GM21528 (cell line): Measurements from ENCODE around the gene TRIO.
"Not testable (repeated sequence)": the region's sequence is repeated elsewhere in the genome, so short reads cannot be mapped to it uniquely, and the experiment has no call there.

Experiments used
- ATAC-seq: cut with Tn5 transposase; IDR thresholded peaks from one replicate; pipeline ENCODE4 v1.9.1; 2021; ENCODE audit warnings: mild to moderate bottlenecking, moderate library complexity; ENCODE audit not compliant: unreplicated experiment, low FRiP score

The TRIO gene

DNA sequence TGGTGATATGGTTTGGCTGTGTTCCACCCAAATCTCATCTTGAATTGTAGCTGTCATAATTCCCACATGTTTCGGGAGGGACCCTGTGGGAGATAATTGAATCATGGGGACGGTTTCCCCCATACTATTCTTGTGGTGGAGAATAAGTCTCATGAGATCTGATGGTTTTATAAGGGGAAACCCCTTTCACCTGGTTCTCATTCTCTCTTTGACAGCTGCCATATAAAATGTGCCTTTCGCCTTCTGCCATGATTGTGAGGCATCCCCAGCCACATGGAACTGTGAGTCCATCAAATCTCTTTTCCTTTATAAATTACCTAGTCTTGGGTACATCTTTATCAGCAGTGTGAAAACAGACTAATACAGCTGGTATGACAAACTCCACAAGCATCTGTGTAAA lies 411.1 kb downstream of the TRIO start:
- not testable (repeated sequence) for ATAC-seq

- ATAC-seq = no peak
These were observed 412.9 kb downstream of the TRIO start for GRCh38 chr5:14556015-14556414.

GRCh38 chr5:14557203-14557770 lies 414.1 kb downstream of the TRIO start:
- no peak for ATAC-seq

DNA sequence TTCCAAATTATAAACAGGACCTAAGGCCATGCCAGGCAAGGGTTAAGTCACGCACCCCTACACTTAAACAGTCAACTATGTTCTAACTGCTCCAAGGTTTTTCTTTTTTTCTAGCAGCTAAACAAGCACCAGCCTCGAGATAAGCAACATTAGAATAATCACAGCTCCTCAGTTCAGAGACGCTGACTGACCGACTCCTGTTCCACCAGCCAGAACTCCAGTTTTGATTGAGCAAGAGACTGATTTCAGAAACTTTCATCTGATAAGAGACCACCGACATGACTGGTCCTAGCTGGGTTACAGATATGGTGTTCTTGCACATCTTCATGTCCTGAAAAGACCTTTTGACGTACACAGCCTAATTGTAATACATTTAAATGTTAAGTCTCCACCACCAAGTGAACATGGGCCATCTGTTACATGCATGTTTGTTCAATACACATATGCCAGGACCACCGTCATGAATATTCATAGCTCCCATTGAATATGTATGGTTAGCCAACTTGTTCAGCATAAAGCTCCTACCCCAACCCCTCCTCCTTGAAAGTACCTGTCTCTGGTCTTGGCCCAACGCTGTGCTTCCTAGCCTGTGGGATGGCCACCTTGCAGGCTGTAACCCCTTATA lies 414.8 kb downstream of the TRIO start:
- no peak for ATAC-seq
